ENCODE data around the gene ASPSCR1. TPM values are rescaled to one million over a fixed set of nuclear protein-coding genes. Genes with fewer than 3 reads are reported as not detected.

The ASPSCR1 gene
- total and polyA plus RNA-seq, 9 of the 15 experiments (the other 6 are each of a cell fraction or from before 2014, with no cell fraction given) = 0.90 to 36.9 (median 11.6) TPM

GRCh38 chr17:82019690-82020571, 42.5 kb downstream of the ASPSCR1 start (continued):
- TF ChIP-seq ZNF76 (CRISPR knock-in tag; IDR thresholded peaks at IDR 0.05; ENCODE audit: borderline replicate concordance) (no peak), SAP30 (IDR thresholded peaks at IDR 0.05; ENCODE audit: borderline replicate concordance, insufficient read depth, low read depth, low read length, poor library complexity, severe bottlenecking) (no peak), STAT5B (CRISPR knock-in tag; IDR thresholded peaks at IDR 0.05) (no peak), HDAC2 (IDR thresholded peaks at IDR 0.05) (no peak), DIDO1 (tag; IDR thresholded peaks at IDR 0.05; ENCODE audit: low read depth) (no peak), MAZ (CRISPR knock-in tag; conservative IDR thresholded peaks at IDR 0.05 in 1 of 2, IDR thresholded peaks at IDR 0.05 in 1 of 2) (peak; percentile 29 to 47; a peak in 1 of 4 replicates), ETV6 (IDR thresholded peaks at IDR 0.05; ENCODE audit: borderline replicate concordance in 1 of 2, low read depth in 2 of 2, low read length in 1 of 2) (no peak), ETV6 (CRISPR knock-in tag; IDR thresholded peaks at IDR 0.05; ENCODE audit: borderline replicate concordance) (no peak), SRSF7 (optimal IDR thresholded peaks at IDR 0.05; ENCODE audit: low read depth, low read length) (no peak), ZNF165 (CRISPR knock-in tag; IDR thresholded peaks at IDR 0.05; ENCODE audit: borderline replicate concordance) (no peak), PRDM10 (IDR thresholded peaks at IDR 0.05; ENCODE audit: partially characterized antibody) (no peak), ZNF586 (CRISPR knock-in tag; conservative IDR thresholded peaks at IDR 0.05) (no peak), ARID4B (CRISPR knock-in tag; IDR thresholded peaks at IDR 0.05) (peak; percentile 34; the same call in 1 of the 2 replicates), HDAC8 (tag; IDR thresholded peaks at IDR 0.05) (no peak), NONO (IDR thresholded peaks at IDR 0.05; ENCODE audit: low read depth in 2 of 2, low read length in 1 of 2) (no peak), MBD1 (CRISPR knock-in tag; IDR thresholded peaks at IDR 0.05) (no peak), SETDB1 (IDR thresholded peaks at IDR 0.05; ENCODE audit: low read length) (no peak)

Measured in K562 (cell line).